HL-60 (cell line): Measurements from ENCODE around the gene ZNF827.

Experiments
- POLR2AphosphoS5 ChIP-seq: IDR thresholded peaks from 2 replicates; pipeline ENCODE4 v1.6.1; 2012; ENCODE audit warnings: low read depth
- TF ChIP-seq, protein P1 (sequence below): IDR thresholded peaks from one replicate; pipeline ENCODE4 v1.5.1; 2011; ENCODE audit warnings: low read length, control low read depth, inconsistent platforms; ENCODE audit not compliant: insufficient read depth
- TF ChIP-seq, protein P2 (sequence below): IDR thresholded peaks from 2 replicates; pipeline ENCODE4 v1.6.1; 2012; ENCODE audit warnings: low read depth; ENCODE audit not compliant: insufficient replicate concordance

DNA sequence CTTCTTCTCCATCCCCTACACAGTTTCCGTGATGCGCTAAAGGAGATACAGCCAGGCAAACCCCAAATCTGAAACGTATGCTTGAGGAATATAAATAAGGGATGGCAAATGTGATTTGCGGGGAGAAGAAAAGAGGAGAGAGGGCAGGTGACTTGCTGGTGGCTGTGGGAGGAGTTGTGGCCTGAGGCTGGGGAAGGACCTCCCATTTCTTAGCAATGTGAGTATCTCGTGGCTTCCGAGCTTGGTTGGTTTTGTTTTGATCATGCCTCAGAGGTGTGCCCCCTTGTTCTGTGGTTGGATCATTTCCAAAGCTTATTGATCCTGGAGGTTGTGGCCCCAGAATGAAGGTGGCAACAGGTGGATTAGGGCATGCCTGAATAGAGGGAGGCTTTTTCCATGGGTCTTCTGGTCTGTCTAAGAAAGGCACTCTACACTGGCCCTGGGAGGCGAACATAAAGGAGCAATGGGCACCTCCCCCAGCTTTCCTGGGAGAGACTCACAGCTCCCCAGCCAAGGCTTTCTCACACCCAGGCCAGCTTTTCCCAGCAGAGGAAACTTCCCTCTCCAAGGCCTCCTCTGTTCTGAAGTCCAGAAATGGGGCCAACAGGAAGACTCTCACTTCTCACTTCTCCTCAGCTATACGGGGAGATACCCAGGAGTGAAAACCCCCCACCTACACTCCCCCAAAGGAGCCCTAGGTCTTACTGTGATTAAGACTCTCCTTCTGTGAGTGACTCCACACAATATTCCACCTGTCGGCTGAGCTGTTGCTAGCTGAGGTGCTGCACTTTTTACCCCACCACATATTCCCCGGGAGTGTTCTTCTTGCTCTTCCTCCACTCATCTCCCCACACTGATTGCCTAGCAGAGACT is 218.6 kb downstream of the ZNF827 start:
- TF ChIP-seq, protein P1, sequence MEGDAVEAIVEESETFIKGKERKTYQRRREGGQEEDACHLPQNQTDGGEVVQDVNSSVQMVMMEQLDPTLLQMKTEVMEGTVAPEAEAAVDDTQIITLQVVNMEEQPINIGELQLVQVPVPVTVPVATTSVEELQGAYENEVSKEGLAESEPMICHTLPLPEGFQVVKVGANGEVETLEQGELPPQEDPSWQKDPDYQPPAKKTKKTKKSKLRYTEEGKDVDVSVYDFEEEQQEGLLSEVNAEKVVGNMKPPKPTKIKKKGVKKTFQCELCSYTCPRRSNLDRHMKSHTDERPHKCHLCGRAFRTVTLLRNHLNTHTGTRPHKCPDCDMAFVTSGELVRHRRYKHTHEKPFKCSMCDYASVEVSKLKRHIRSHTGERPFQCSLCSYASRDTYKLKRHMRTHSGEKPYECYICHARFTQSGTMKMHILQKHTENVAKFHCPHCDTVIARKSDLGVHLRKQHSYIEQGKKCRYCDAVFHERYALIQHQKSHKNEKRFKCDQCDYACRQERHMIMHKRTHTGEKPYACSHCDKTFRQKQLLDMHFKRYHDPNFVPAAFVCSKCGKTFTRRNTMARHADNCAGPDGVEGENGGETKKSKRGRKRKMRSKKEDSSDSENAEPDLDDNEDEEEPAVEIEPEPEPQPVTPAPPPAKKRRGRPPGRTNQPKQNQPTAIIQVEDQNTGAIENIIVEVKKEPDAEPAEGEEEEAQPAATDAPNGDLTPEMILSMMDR, result no peak
- TF ChIP-seq, protein P2, sequence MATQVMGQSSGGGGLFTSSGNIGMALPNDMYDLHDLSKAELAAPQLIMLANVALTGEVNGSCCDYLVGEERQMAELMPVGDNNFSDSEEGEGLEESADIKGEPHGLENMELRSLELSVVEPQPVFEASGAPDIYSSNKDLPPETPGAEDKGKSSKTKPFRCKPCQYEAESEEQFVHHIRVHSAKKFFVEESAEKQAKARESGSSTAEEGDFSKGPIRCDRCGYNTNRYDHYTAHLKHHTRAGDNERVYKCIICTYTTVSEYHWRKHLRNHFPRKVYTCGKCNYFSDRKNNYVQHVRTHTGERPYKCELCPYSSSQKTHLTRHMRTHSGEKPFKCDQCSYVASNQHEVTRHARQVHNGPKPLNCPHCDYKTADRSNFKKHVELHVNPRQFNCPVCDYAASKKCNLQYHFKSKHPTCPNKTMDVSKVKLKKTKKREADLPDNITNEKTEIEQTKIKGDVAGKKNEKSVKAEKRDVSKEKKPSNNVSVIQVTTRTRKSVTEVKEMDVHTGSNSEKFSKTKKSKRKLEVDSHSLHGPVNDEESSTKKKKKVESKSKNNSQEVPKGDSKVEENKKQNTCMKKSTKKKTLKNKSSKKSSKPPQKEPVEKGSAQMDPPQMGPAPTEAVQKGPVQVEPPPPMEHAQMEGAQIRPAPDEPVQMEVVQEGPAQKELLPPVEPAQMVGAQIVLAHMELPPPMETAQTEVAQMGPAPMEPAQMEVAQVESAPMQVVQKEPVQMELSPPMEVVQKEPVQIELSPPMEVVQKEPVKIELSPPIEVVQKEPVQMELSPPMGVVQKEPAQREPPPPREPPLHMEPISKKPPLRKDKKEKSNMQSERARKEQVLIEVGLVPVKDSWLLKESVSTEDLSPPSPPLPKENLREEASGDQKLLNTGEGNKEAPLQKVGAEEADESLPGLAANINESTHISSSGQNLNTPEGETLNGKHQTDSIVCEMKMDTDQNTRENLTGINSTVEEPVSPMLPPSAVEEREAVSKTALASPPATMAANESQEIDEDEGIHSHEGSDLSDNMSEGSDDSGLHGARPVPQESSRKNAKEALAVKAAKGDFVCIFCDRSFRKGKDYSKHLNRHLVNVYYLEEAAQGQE, result no peak
- no peak for TF ChIP-seq POLR2AphosphoS5
